ENCODE measurements around the gene CDC42BPB.

- TF ChIP-seq CTCF (IDR thresholded peaks at IDR 0.05) (no peak), POLR2AphosphoS5 (IDR thresholded peaks at IDR 0.05) (no peak)
Observed at GRCh38 chr14:102996941-102997340, 60.4 kb downstream of the CDC42BPB start.

Data from esophagus muscularis mucosa (tissue), 3 donors.